Measurements from ENCODE around the gene SERINC5. TPM values are rescaled to one million over a fixed set of nuclear protein-coding genes. Genes with fewer than 3 reads are reported as not detected.

The SERINC5 gene
- total RNA-seq, 1 experiment from 2014 or later, result 70.6 TPM

DNA sequence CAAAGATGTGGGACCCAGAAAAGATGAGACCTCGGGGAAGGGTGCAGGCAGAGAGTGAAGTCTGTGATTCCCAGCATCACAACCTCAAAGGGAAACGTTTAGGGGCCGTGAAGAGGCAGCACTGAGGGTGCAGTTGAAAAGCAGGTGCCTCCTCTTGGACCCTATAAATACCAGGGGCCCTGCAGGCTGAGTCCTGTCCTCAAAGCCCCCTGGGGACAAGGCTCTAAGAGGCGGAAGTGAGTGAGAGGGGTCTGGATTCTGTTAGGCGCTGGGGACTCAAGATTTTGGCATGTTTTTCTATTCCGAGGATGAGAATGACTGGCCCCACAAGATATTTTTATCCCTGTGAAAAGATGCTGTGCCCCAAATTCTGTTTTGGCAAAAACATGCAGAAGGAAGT, 112.9 kb downstream of the SERINC5 start:
- TF ChIP-seq, protein P1, sequence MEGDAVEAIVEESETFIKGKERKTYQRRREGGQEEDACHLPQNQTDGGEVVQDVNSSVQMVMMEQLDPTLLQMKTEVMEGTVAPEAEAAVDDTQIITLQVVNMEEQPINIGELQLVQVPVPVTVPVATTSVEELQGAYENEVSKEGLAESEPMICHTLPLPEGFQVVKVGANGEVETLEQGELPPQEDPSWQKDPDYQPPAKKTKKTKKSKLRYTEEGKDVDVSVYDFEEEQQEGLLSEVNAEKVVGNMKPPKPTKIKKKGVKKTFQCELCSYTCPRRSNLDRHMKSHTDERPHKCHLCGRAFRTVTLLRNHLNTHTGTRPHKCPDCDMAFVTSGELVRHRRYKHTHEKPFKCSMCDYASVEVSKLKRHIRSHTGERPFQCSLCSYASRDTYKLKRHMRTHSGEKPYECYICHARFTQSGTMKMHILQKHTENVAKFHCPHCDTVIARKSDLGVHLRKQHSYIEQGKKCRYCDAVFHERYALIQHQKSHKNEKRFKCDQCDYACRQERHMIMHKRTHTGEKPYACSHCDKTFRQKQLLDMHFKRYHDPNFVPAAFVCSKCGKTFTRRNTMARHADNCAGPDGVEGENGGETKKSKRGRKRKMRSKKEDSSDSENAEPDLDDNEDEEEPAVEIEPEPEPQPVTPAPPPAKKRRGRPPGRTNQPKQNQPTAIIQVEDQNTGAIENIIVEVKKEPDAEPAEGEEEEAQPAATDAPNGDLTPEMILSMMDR (IDR thresholded peaks at IDR 0.05), result no peak
- TF ChIP-seq POLR2AphosphoS5 (IDR thresholded peaks at IDR 0.05; ENCODE audit: low read depth, low read length), result no peak
- TF ChIP-seq, protein P2, sequence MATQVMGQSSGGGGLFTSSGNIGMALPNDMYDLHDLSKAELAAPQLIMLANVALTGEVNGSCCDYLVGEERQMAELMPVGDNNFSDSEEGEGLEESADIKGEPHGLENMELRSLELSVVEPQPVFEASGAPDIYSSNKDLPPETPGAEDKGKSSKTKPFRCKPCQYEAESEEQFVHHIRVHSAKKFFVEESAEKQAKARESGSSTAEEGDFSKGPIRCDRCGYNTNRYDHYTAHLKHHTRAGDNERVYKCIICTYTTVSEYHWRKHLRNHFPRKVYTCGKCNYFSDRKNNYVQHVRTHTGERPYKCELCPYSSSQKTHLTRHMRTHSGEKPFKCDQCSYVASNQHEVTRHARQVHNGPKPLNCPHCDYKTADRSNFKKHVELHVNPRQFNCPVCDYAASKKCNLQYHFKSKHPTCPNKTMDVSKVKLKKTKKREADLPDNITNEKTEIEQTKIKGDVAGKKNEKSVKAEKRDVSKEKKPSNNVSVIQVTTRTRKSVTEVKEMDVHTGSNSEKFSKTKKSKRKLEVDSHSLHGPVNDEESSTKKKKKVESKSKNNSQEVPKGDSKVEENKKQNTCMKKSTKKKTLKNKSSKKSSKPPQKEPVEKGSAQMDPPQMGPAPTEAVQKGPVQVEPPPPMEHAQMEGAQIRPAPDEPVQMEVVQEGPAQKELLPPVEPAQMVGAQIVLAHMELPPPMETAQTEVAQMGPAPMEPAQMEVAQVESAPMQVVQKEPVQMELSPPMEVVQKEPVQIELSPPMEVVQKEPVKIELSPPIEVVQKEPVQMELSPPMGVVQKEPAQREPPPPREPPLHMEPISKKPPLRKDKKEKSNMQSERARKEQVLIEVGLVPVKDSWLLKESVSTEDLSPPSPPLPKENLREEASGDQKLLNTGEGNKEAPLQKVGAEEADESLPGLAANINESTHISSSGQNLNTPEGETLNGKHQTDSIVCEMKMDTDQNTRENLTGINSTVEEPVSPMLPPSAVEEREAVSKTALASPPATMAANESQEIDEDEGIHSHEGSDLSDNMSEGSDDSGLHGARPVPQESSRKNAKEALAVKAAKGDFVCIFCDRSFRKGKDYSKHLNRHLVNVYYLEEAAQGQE (IDR thresholded peaks at IDR 0.05; ENCODE audit: insufficient read depth in 1 of 2, low read depth in 2 of 2, low read length in 1 of 2), result no peak
- no peak for TF ChIP-seq SIN3A (IDR thresholded peaks at IDR 0.05; ENCODE audit: borderline replicate concordance, insufficient read depth, low read depth, low read length)
- TF ChIP-seq TCF7L2 (IDR thresholded peaks at IDR 0.05; ENCODE audit: low read depth, low read length), result no peak
- BruUV-seq (replicated peaks), result no TSS peak
- Histone ChIP-seq H3K4me3 (ENCODE audit: low read depth in 2 of 2, low read length in 2 of 2) (no peak overlapping the region), H3K9me3 (ENCODE audit: control insufficient read depth, insufficient read depth, low read depth, low read length) (no peaks in the 10 kb centered on the region), H3K36me3 (ENCODE audit: control insufficient read depth, insufficient read depth, low read length) (no peaks in the 10 kb centered on the region), H3K27ac (ENCODE audit: low read length) (no peak overlapping the region), H3K27me3 (ENCODE audit: control insufficient read depth, insufficient read depth, low read length) (no peaks in the 10 kb centered on the region), H3K4me1 (ENCODE audit: control insufficient read depth, insufficient read depth, low read length) (no peaks in the 10 kb centered on the region)
- CTCF ChIA-PET, result no interaction called here
- ATAC-seq, result no peak
- POLR2A ChIA-PET, result no interaction called here
- DNase-seq (ENCODE audit: low read depth, low spot score), result no peak
- in situ Hi-C loops (cut with HindIII; ENCODE audit: low pct_unique_long_range_greater_than_20kb, low sequenced_read_pairs), result no loop called here
- intact Hi-C loops (cut with micrococcal nuclease; ENCODE audit: unreplicated experiment), result no loop called here

DNA sequence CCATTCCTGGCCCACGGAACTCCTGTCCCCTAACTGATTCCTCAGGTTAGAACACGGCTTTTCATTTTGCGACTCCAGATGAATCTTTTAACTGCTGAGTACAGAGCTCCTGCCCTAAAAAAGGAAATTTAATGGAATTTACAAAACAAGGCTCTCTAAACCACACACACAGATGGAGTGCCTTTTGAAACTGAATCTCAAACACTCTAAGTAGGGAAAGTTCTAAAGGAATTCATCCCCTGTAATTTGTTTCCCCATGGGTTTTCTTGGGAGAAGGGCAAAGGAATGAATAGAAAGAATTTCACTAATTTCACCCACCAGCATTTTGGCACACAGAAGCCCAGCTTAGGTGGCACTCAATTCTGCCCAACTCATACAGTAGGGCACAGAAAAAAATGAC, 114.2 kb downstream of the SERINC5 start:
- no peak for DNase-seq (ENCODE audit: low read depth, low spot score)
- BruUV-seq (replicated peaks), result no TSS peak
- no peak overlapping the region for H3K4me3 ChIP-seq (ENCODE audit: low read depth in 2 of 2, low read length in 2 of 2)
- ChIA-PET CTCF (no interaction called here), POLR2A (interaction anchor here (0.6 kb wide), 1 partner anchor 41 kb away, joined by 8 read pairs; no protein-coding TSS in a partner anchor)
- in situ Hi-C loops (cut with HindIII; ENCODE audit: low pct_unique_long_range_greater_than_20kb, low sequenced_read_pairs), result no loop called here
- no peak for ATAC-seq
- H3K36me3 ChIP-seq (ENCODE audit: control insufficient read depth, insufficient read depth, low read length), result no peaks in the 10 kb centered on the region
- intact Hi-C loops (cut with micrococcal nuclease; ENCODE audit: unreplicated experiment), result no loop called here
- H3K4me1 ChIP-seq (ENCODE audit: control insufficient read depth, insufficient read depth, low read length), result no peaks in the 10 kb centered on the region
- no peak overlapping the region for H3K27ac ChIP-seq (ENCODE audit: low read length)
- no peak for TF ChIP-seq POLR2AphosphoS5 (IDR thresholded peaks at IDR 0.05; ENCODE audit: low read depth, low read length)
- TF ChIP-seq, protein P2 (IDR thresholded peaks at IDR 0.05; ENCODE audit: insufficient read depth in 1 of 2, low read depth in 2 of 2, low read length in 1 of 2), result no peak
- TF ChIP-seq TCF7L2 (IDR thresholded peaks at IDR 0.05; ENCODE audit: low read depth, low read length), result no peak
- no peak for TF ChIP-seq SIN3A (IDR thresholded peaks at IDR 0.05; ENCODE audit: borderline replicate concordance, insufficient read depth, low read depth, low read length)
- TF ChIP-seq, protein P1 (IDR thresholded peaks at IDR 0.05), result no peak
- H3K27me3 ChIP-seq (ENCODE audit: control insufficient read depth, insufficient read depth, low read length), result no peaks in the 10 kb centered on the region
- H3K9me3 ChIP-seq (ENCODE audit: control insufficient read depth, insufficient read depth, low read depth, low read length), result no peaks in the 10 kb centered on the region

All from Panc1 (cell line).